ENCODE measurements around the gene NOTCH2.
"Not testable (repeated sequence)": the region's sequence is repeated elsewhere in the genome, so short reads cannot be mapped to it uniquely, and the experiment has no call there.

Gene NOTCH2

DNA sequence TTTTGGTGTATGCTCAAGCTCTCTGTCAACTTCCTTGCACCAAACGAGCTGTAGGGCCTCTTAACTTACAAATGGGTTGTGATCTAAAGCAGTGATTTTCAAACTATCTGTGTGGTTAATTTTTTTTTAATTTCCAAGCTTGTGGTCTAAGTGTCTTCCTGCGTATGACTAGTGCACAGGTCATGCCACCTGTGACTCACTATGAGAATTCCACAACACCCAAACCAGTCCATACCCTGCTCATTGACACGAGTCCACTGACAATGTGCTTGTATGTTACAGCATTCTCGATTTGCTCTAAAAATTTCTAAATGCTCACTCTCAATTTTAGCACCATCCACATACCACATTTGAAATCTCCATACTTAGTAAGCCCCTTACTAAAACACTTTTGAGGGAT, 18.5 kb upstream of the NOTCH2 start:
- DNase-seq (ENCODE audit: insufficient read length, low spot score); FAIRE-seq: not testable (repeated sequence)

- DNase-seq (ENCODE audit: insufficient read length, low spot score); FAIRE-seq: not testable (repeated sequence)
Observed at GRCh38 chr1:120069920-120070214, 405 bp upstream of the NOTCH2 start.

- DNase-seq (ENCODE audit: insufficient read length, low spot score); FAIRE-seq: not testable (repeated sequence)
Observed at GRCh38 chr1:120068683-120069066, 787 bp downstream of the NOTCH2 start.

- FAIRE-seq, result not testable (repeated sequence)
Observed at GRCh38 chr1:120048208-120048607, 21.3 kb downstream of the NOTCH2 start.

DNA sequence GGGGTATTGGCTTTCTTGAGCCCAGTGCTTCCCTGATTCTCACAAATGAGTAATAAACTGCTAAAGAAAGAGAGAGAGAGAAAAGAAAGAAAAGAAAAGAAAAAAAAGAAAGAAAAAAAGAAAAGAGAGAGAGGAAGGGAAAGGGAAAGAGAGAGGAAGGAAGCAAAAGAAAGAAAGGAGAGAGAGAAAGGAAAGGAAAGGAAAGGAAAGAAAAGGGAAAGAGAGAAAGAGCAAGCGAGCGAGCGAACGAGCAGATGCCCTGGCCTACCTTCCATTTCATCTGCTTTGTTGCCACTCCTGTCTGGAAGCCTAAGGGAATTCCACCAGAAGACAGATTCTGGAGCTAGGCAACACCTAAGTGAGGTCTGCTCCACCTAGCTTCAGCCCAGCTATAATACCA, 27.7 kb downstream of the NOTCH2 start:
- DNase-seq (ENCODE audit: insufficient read length, low spot score); FAIRE-seq: not testable (repeated sequence)

More at GRCh38 chr1:120048208-120048607, 21.3 kb downstream of the NOTCH2 start:
- not testable (repeated sequence) for DNase-seq (ENCODE audit: insufficient read length, low spot score)

DNA sequence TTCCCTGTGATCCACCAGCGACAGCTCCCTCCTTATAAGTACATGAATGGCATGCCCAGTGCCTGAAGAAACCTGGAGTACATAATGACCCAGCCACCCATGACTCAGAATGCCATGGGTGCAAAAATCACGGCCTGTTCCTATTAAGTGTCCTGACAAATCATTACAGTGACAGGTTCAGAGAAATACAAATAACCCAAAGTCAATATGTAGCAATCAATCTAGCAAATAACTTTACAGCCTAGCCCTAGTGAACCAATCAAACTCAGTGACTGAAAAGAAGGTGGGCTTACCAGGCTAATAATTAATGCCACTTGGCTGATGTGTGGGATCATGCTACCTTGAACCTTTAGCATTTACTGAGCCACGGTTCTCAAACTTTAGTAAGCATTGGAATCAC, 37.2 kb downstream of the NOTCH2 start:
- FAIRE-seq, result not testable (repeated sequence)

DNA sequence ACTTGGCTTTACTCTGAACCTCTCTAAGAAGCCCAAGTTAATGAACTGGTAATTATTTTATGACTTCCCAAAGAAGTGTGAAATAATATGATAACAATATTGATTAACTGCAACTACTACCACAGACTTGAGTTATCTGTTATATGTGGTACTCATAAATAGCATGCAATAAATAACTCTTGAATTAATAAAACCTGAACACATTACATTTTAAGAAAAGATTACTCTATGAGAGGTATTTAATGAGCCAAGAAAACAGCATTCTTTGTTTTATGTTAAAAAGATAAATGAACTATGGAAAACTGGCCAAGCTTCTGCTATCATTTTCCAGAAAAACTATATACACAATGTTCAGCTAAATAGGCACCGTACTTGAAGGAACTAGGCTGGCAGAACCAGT, 45.7 kb downstream of the NOTCH2 start:
- not testable (repeated sequence) for FAIRE-seq; DNase-seq (ENCODE audit: insufficient read length, low spot score)

More for the DNA sequence above, 37.2 kb downstream of the NOTCH2 start:
- not testable (repeated sequence) for DNase-seq (ENCODE audit: insufficient read length, low spot score)

DNA sequence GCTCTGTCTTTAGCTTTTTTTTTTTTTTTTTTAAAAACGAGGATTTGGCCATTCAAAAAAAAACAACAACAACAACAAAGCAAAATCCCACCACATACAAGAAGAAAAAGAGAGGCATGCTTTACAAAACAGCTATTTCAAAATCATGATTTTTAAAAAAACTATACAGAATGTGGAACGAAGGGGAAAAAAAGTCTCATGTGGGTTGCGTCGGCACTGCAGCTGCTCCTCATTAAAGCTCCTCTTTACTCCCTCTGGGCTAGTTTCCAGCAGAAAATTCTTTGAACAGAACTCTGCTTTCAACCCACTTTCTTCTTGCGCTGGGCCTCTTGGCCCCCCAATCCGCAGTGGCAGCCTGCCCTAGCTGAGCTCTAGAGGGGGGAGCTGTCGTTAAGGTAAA, 54.5 kb downstream of the NOTCH2 start:
- not testable (repeated sequence) for DNase-seq (ENCODE audit: insufficient read length, low spot score); FAIRE-seq

DNA sequence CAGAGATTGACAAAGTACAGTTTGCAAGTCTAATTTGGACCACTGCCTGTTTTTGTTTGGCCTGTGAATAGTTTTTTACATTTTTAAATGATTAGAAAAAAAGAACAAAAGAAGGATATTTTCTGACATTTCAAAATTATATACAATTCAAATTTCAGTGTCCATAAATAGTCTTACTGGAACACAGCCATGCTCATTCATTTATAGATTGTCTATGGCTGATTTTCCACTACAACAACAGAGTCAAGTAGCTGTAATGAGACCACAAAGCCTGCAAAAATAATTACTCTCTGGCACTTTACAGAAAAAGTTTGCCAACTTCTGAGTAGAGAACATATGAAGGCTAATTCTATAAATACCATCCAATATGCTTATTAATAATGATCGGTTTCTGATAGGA, 61.1 kb downstream of the NOTCH2 start:
- not testable (repeated sequence) for DNase-seq (ENCODE audit: insufficient read length, low spot score); FAIRE-seq

DNA sequence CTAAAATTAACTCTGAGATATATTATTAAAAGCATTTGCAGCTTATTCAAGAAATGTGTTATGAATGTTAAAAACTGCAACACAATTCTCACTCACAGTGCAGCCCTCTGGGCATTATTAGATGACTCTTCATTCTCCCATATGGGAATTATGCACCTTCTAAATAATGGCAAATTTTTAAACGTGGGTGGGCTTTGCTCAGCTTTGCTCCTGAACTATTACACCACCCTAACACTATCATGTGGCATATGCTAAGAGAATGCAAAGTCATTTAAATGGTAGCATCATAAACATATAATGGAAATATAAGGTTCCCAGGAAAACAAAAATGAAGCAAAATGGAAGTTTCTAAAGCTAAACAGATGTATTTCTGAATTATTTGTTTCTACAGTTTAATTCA, 61.6 kb downstream of the NOTCH2 start:
- FAIRE-seq; DNase-seq (ENCODE audit: insufficient read length, low spot score): not testable (repeated sequence)

GRCh38 chr1:120001035-120001434, 68.4 kb downstream of the NOTCH2 start:
- DNase-seq (ENCODE audit: insufficient read length, low spot score); FAIRE-seq: not testable (repeated sequence)

GRCh38 chr1:119996731-119997312, 72.6 kb downstream of the NOTCH2 start:
- not testable (repeated sequence) for FAIRE-seq; DNase-seq (ENCODE audit: insufficient read length, low spot score)

DNA sequence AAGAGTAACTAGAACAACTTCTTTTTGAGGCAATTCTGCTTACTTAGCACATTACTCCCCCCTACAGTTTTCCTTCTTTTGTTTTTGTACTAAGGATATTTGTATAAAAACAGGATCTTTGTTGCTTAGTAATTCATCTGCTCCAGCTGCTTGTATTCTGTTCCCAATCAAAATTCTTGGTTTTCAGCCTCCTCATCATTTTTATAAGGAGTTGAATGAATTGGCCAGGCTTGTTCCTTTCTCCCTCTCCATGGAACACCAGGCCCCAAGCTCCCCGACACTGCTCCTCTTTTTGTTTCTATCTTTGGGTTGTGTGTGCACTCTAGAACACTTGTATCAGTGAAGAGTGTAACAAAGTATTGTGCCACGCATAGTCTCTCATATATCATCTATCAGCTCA, 73.5 kb downstream of the NOTCH2 start:
- not testable (repeated sequence) for DNase-seq (ENCODE audit: insufficient read length, low spot score); FAIRE-seq

- DNase-seq (ENCODE audit: insufficient read length, low spot score), result no peak
- no peak for TF ChIP-seq CTCF (IDR thresholded peaks at IDR 0.05; ENCODE audit: insufficient read depth, missing control alignments)
- FAIRE-seq, result no peak
Observed at GRCh38 chr1:119988306-119989062, 81.0 kb downstream of the NOTCH2 start.

GRCh38 chr1:119987686-119988085, 81.8 kb downstream of the NOTCH2 start:
- DNase-seq (ENCODE audit: insufficient read length, low spot score) (no peak), FAIRE-seq (no peak)
- no peak for TF ChIP-seq CTCF (IDR thresholded peaks at IDR 0.05; ENCODE audit: insufficient read depth, missing control alignments)

All from D721Med (cell line).